H1 (cell line): Measurements from ENCODE around the gene PBX1. TPM values are rescaled to one million over a fixed set of nuclear protein-coding genes. Genes with fewer than 3 reads are reported as not detected.

Experiments
- CTCF ChIA-PET: fragments of 300-600 bp; sonication (Branson Sonifier 250); formaldehyde crosslinking; loops from one replicate; lab custom pipeline; 2021; ENCODE audit not compliant: partially characterized antibody; lab: Charles Lee
- POLR2A ChIA-PET: fragments of 300-600 bp; sonication (Branson Sonifier 250); formaldehyde crosslinking; loops from one replicate; lab custom pipeline; 2021; ENCODE audit warnings: inconsistent platforms; ENCODE audit not compliant: partially characterized antibody; lab: Charles Lee
- DNase-seq, 2 experiments: peaks; one replicate each; pipeline versions ENCODE4 v3.0.0 to v3.0.0-alpha.2; 2010 to 2022; ENCODE audit warnings: low spot score in 2 of 2, low read depth in 1 of 2, mixed read lengths in 1 of 2
- FAIRE-seq: peaks from 2 replicates; lab custom pipeline; 2011; peaks lifted over from hg19 to GRCh38; lab: Jason Lieb, UNC
- H2AFZ ChIP-seq: 2 replicates; pipeline ENCODE4 v1.8.1; 2012; ENCODE audit warnings: low read length, inconsistent platforms
- H2AK5ac ChIP-seq: 2 replicates; pipeline ENCODE4 v1.6.1; 2013; ENCODE audit warnings: low read depth, low read length
- H2BK120ac ChIP-seq: replicated peaks from 2 replicates; pipeline ENCODE3; 2013; ENCODE audit warnings: low read depth, low read length, inconsistent platforms
- H2BK12ac ChIP-seq: 2 replicates; pipeline ENCODE4 v1.6.1; 2013; ENCODE audit warnings: low read depth, low read length
- H2BK15ac ChIP-seq: 2 replicates; pipeline ENCODE4 v1.6.1; 2013; ENCODE audit warnings: low read length
- H2BK20ac ChIP-seq: 2 replicates; pipeline ENCODE4 v1.6.1; 2013; ENCODE audit warnings: low read length
- H2BK5ac ChIP-seq: 2 replicates; pipeline ENCODE4 v1.6.1; 2013; ENCODE audit warnings: low read depth, low read length
- H3K14ac ChIP-seq: 2 replicates; pipeline ENCODE4 v1.6.1; 2013; ENCODE audit warnings: inconsistent platforms; ENCODE audit not compliant: insufficient read length
- H3K18ac ChIP-seq: 2 replicates; pipeline ENCODE4 v1.6.1; 2013; ENCODE audit warnings: low read length; ENCODE audit errors: extremely low read depth
- H3K23ac ChIP-seq: 2 replicates; pipeline ENCODE4 v1.6.1; 2013; ENCODE audit warnings: inconsistent platforms; ENCODE audit not compliant: insufficient read length
- H3K23me2 ChIP-seq: 2 replicates; pipeline ENCODE4 v1.6.1; 2013; ENCODE audit warnings: low read depth, low read length
- H3K27ac ChIP-seq: 2 replicates; pipeline ENCODE4 v1.6.1; 2011; ENCODE audit warnings: low read depth, low read length, inconsistent platforms
- H3K27me3 ChIP-seq, 4 experiments: replicated peaks in 1 of 4; 1 replicate in 1 of 4; 2 replicates in 3 of 4; pipeline versions ENCODE4 v1.6.1 to v1.8.1; 2011 to 2013; ENCODE audit warnings: low read length in 3 of 4, mild to moderate bottlenecking in 3 of 4, inconsistent platforms in 2 of 4, mixed read lengths in 2 of 4, moderate library complexity in 1 of 4; ENCODE audit not compliant: control insufficient read depth in 3 of 4, insufficient read depth in 3 of 4; ENCODE audit errors: extremely low read depth in 1 of 4
- H3K36me3 ChIP-seq, 4 experiments: 2 replicates each; pipeline versions ENCODE4 v1.6.1 to v1.8.1; 2011 to 2013; ENCODE audit warnings: mild to moderate bottlenecking in 4 of 4, low read length in 3 of 4, moderate library complexity in 2 of 4, control low read depth in 1 of 4, inconsistent platforms in 1 of 4; ENCODE audit not compliant: insufficient read depth in 4 of 4, control insufficient read depth in 2 of 4
- H3K4ac ChIP-seq: replicated peaks from 2 replicates; pipeline ENCODE3; 2013; ENCODE audit warnings: low read length, low read depth, mixed read lengths, inconsistent platforms; ENCODE audit not compliant: insufficient read length
- H3K4me1 ChIP-seq, 4 experiments: replicated peaks in 1 of 4; 1 replicate in 1 of 4; 2 replicates in 3 of 4; pipeline versions ENCODE4 v1.6.1 to v1.8.1; 2011 to 2013; ENCODE audit warnings: low read length in 3 of 4, inconsistent platforms in 2 of 4, mixed read lengths in 1 of 4; ENCODE audit not compliant: insufficient read depth in 4 of 4, control insufficient read depth in 3 of 4
- H3K4me2 ChIP-seq, 2 experiments: 2 replicates each; pipeline versions ENCODE4 v1.6.1 to v1.8.1; 2011 to 2013; ENCODE audit warnings: low read depth in 2 of 2, low read length in 2 of 2, control low read depth in 1 of 2, inconsistent platforms in 1 of 2, mild to moderate bottlenecking in 1 of 2; ENCODE audit not compliant: insufficient read depth in 1 of 2
- H3K4me3 ChIP-seq, 4 experiments: fragments of 200-600, 300-600 bp in 1 of 4; sonication (generic), shearing (Covaris generic), sonication (Bioruptor Twin) in 1 of 4; 2 replicates each; pipeline versions ENCODE4 v1.5.1 to v1.8.1; 2011 to 2016; ENCODE audit warnings: low read length in 4 of 4, low read depth in 3 of 4, control low read depth in 2 of 4, inconsistent platforms in 2 of 4, mild to moderate bottlenecking in 2 of 4, mixed read lengths in 1 of 4, moderate library complexity in 1 of 4; ENCODE audit not compliant: insufficient read depth in 2 of 4; ENCODE audit errors: extremely low read depth in 1 of 4
- H3K56ac ChIP-seq: replicated peaks from 2 replicates; pipeline ENCODE3; 2013; ENCODE audit warnings: low read depth, mild to moderate bottlenecking, mixed read lengths, low read length, inconsistent platforms; ENCODE audit not compliant: insufficient read length
- H3K79me1 ChIP-seq: 2 replicates; pipeline ENCODE4 v1.6.1; 2013; ENCODE audit warnings: low read depth, low read length, control low read depth
- H3K79me2 ChIP-seq, 2 experiments: 2 replicates each; pipeline versions ENCODE4 v1.6.1 to v1.8.1; 2012 to 2013; ENCODE audit warnings: low read length in 2 of 2, mild to moderate bottlenecking in 2 of 2, inconsistent platforms in 1 of 2; ENCODE audit not compliant: insufficient read depth in 2 of 2, control insufficient read depth in 1 of 2
- H3K9ac ChIP-seq, 4 experiments: replicated peaks in 1 of 4; 1 replicate in 1 of 4; 2 replicates in 3 of 4; pipeline versions ENCODE4 v1.6.1 to v1.8.1; 2011 to 2013; ENCODE audit warnings: low read depth in 3 of 4, low read length in 3 of 4, control low read depth in 2 of 4, mild to moderate bottlenecking in 2 of 4, moderate library complexity in 2 of 4, inconsistent platforms in 1 of 4; ENCODE audit errors: extremely low read depth in 1 of 4
- H3K9me3 ChIP-seq, 2 experiments: 2 replicates each; pipeline versions ENCODE4 v1.6.1 to v1.8.1; 2012 to 2013; ENCODE audit warnings: mild to moderate bottlenecking in 2 of 2, moderate library complexity in 2 of 2, control low read depth in 1 of 2, inconsistent platforms in 1 of 2, low read depth in 1 of 2, low read length in 1 of 2, mixed read lengths in 1 of 2; ENCODE audit not compliant: insufficient read depth in 2 of 2
- H4K20me1 ChIP-seq, 2 experiments: replicated peaks in 1 of 2; 2 replicates each; pipeline versions ENCODE3 to v1.8.1; 2011 to 2013; ENCODE audit warnings: inconsistent platforms in 2 of 2, low read length in 2 of 2, mild to moderate bottlenecking in 1 of 2; ENCODE audit not compliant: insufficient read depth in 2 of 2, control insufficient read depth in 1 of 2
- H4K5ac ChIP-seq: 2 replicates; pipeline ENCODE4 v1.6.1; 2013; ENCODE audit warnings: low read length, low read depth, mixed read lengths, inconsistent platforms; ENCODE audit not compliant: insufficient read length
- H4K8ac ChIP-seq: 2 replicates; pipeline ENCODE4 v1.8.0; 2013; ENCODE audit warnings: mild to moderate bottlenecking, moderate library complexity, low read length, inconsistent platforms; ENCODE audit not compliant: insufficient read depth; ENCODE audit errors: extremely low read depth
- H4K91ac ChIP-seq: replicated peaks from 2 replicates; pipeline ENCODE3; 2013; ENCODE audit warnings: low read length, mixed read lengths, inconsistent platforms; ENCODE audit not compliant: insufficient read length
- ASH2L ChIP-seq: fragments of 200-600, 300-600 bp; sonication (generic); IDR thresholded peaks from one replicate; pipeline ENCODE4 v1.7.1; 2017; ENCODE audit warnings: low read length
- BRCA1 ChIP-seq: IDR thresholded peaks from 2 replicates; pipeline ENCODE4 v1.6.1; 2012; ENCODE audit warnings: low read depth, low read length, improper control_type of control experiment
- CBX5 ChIP-seq: fragments of 300-800, 300-1000 bp; sonication (generic); IDR thresholded peaks from 2 replicates; pipeline ENCODE4 v1.7.1; 2016; ENCODE audit warnings: antibody characterized with exemption, low read length, low read depth
- FOSL1 ChIP-seq: IDR thresholded peaks from 2 replicates; pipeline ENCODE4 v1.6.1; 2011; ENCODE audit warnings: mild to moderate bottlenecking, low read depth, low read length, moderate library complexity; ENCODE audit not compliant: insufficient read depth
- NANOG ChIP-seq: IDR thresholded peaks from 2 replicates; pipeline ENCODE4 v1.6.1; 2011; ENCODE audit warnings: low read length, low read depth, mild to moderate bottlenecking, inconsistent platforms; ENCODE audit not compliant: insufficient read depth, poor library complexity, severe bottlenecking
- RBBP5 ChIP-seq: IDR thresholded peaks from 2 replicates; pipeline ENCODE4 v1.7.1; 2012; ENCODE audit warnings: low read depth, mild to moderate bottlenecking, inconsistent platforms, low read length, moderate library complexity, borderline replicate concordance
- RFX5 ChIP-seq: IDR thresholded peaks from 2 replicates; pipeline ENCODE4 v1.6.1; 2011; ENCODE audit warnings: low read depth, low read length, improper control_type of control experiment, borderline replicate concordance
- SAP30 ChIP-seq: fragments of 300-600 bp; sonication (generic); IDR thresholded peaks from 2 replicates; pipeline ENCODE4 v1.7.1; 2012; ENCODE audit warnings: low read length, moderate library complexity, mild to moderate bottlenecking, inconsistent platforms; ENCODE audit not compliant: insufficient read depth, insufficient replicate concordance
- SIN3A ChIP-seq, 2 experiments: IDR thresholded peaks in 1 of 2; conservative IDR thresholded peaks in 1 of 2; 2 replicates each; pipeline ENCODE4 v1.6.1; 2011 to 2012; ENCODE audit warnings: low read length in 2 of 2, improper control_type of control experiment in 1 of 2, low read depth in 1 of 2, mild to moderate bottlenecking in 1 of 2
- SP4 ChIP-seq: IDR thresholded peaks from 2 replicates; pipeline ENCODE4 v1.6.1; 2012; ENCODE audit warnings: low read length, inconsistent platforms
- YY1 ChIP-seq: IDR thresholded peaks from 2 replicates; pipeline ENCODE4 v1.6.1; 2011; ENCODE audit warnings: low read depth, mild to moderate bottlenecking, low read length
- WGBS, 2 experiments: shearing (Covaris generic) in 1 of 2; methylation state at CpG; one replicate each; pipeline versions ENCODE4 v1.1.6 to v1.1.7; 2013 to 2015; ENCODE audit warnings: low lambda C conversion rate in 2 of 2, mixed read lengths in 2 of 2, inconsistent platforms in 1 of 2, low coverage in 1 of 2, missing lambda C conversion rate in 1 of 2; ENCODE audit not compliant: insufficient replicate concordance in 2 of 2, insufficient coverage in 1 of 2, insufficient read length in 1 of 2; ENCODE audit errors: extremely low coverage in 1 of 2, missing lambda C conversion rate in 1 of 2; 5-methylcytosine and 5-hydroxymethylcytosine counted together
- polyA plus RNA-seq, 7 experiments: library from polyadenylated mRNA; depleted of rRNA in 3 of 7; stranded (reverse) in 5 of 7; unstranded in 2 of 7; fragments of >200 nt in 5 of 7; fragments of 200-250 nt in 2 of 7; gene quantifications; 1 replicate in 5 of 7; 2 replicates in 1 of 7; 4 replicates in 1 of 7; pipeline versions ENCODE4 v1.2.1 to v1.2.3, GENCODE V29; 2011 to 2013; ENCODE audit warnings: missing spikeins in 2 of 7, mixed read lengths in 2 of 7
- total RNA-seq: library from RNA; stranded (reverse); fragmentation: NEBNext Ultra II Directional; extraction: Animal tissue kit (Norgen Biotek cat#: 25700); gene quantifications from 2 replicates; pipeline ENCODE4 v1.2.1, GENCODE V29; 2021
- TF ChIP-seq, protein P1 (sequence below): IDR thresholded peaks from 2 replicates; pipeline ENCODE4 v1.6.1; 2011; ENCODE audit warnings: low read length, improper control_type of control experiment

PBX1 gene
- total and polyA plus RNA-seq, 2 of the 8 experiments (the other 6 are each of a cell fraction or from before 2014, with no cell fraction given): 87.4 to 124 TPM

DNA sequence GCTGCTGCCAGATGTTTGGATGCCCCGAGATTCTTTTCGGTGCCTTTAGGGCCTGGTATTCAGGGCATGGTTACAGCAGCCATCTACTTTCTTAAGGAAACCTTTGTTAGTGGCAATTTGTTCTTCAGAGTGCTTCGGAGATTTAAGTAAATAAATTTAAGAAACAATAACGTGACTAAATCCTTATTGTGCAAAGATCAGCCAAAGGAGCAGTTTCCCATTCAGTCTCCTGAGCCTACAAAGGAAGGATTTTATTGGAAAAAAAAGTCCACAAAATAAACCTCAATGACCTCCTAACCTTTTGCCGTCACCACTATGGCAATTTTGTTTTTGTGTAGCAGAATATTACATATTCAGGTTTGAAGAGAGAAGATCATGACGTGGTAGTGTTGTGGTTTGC lies 231.1 kb downstream of the PBX1 start:
- Histone ChIP-seq H3K14ac (no peak overlapping the region), H3K4me1 (peaks cover 0 to 15% (median 4%) of the 10 kb centered on the region in 4 experiments; a peak in 5 of 7 replicates), H2BK120ac (no peak overlapping the region), H2AFZ (no peak overlapping the region), H3K27me3 (no peaks in the 10 kb centered on the region), H3K79me1 (no peaks in the 10 kb centered on the region; the same call in 1 of the 2 replicates), H3K36me3 (peaks cover 5 to 20% (median 14%) of the 10 kb centered on the region in 4 experiments), H3K9me3 (no peaks in the 10 kb centered on the region), H4K5ac (no peak overlapping the region), H3K18ac (no peak overlapping the region), H3K4ac (no peak overlapping the region), H2BK20ac (no peak overlapping the region), H3K4me3 (no peak overlapping the region), H4K20me1 (peaks cover 2 to 4% of the 10 kb centered on the region in 2 experiments), H3K4me2 (no peak overlapping the region), H2AK5ac (no peak overlapping the region), H4K91ac (no peak overlapping the region), H3K23ac (no peak overlapping the region), H3K27ac (no peak overlapping the region), H2BK12ac (no peak overlapping the region), H3K79me2 (peaks cover 3 to 49% of the 10 kb centered on the region in 2 experiments; a peak in 3 of 4 replicates), H2BK5ac (peak overlapping the region; percentile 40; the same call in 1 of the 2 replicates), H4K8ac (no peak overlapping the region), H3K23me2 (no peaks in the 10 kb centered on the region), H3K9ac (no peak overlapping the region), H3K56ac (no peak overlapping the region), H2BK15ac (no peak overlapping the region)
- ChIA-PET POLR2A (no interaction called here), CTCF (interaction anchor here (0.6 to 10.2 kb wide), 7 partner anchors 16 to 187 kb away, joined by 3 to 88 read pairs (median 4); no protein-coding TSS in a partner anchor)
- WGBS, 2 experiments: 87% methylated on average over 6 of the region's 6 CpGs; no CpG with 5 or more reads in 1 of the 2 experiments
- FAIRE-seq (no peak), DNase-seq (no peak)
- no peak for TF ChIP-seq ASH2L
- TF ChIP-seq SP4: no peak
- TF ChIP-seq RBBP5: no peak
- no peak for TF ChIP-seq RFX5
- no peak for TF ChIP-seq NANOG
- no peak for TF ChIP-seq FOSL1
- TF ChIP-seq CBX5: no peak
- no peak for TF ChIP-seq YY1
- TF ChIP-seq, protein P1, sequence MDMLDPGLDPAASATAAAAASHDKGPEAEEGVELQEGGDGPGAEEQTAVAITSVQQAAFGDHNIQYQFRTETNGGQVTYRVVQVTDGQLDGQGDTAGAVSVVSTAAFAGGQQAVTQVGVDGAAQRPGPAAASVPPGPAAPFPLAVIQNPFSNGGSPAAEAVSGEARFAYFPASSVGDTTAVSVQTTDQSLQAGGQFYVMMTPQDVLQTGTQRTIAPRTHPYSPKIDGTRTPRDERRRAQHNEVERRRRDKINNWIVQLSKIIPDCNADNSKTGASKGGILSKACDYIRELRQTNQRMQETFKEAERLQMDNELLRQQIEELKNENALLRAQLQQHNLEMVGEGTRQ: no peak
- no peak for TF ChIP-seq BRCA1
- TF ChIP-seq SIN3A (conservative IDR thresholded peaks at IDR 0.05 in 1 of 2, IDR thresholded peaks at IDR 0.05 in 1 of 2; ENCODE audit: low read depth in 1 of 2, low read length in 2 of 2): no peak
- no peak for TF ChIP-seq SAP30
